DND-41 (cell line): ENCODE measurements around the gene CALCOCO1.

Experiments
- ATAC-seq: fragments of 200-7000 bp; cut with Tn5 transposase; 3 replicates; pipeline ENCODE4 v1.9.1; 2021; ENCODE audit warnings: low read depth; ENCODE audit not compliant: insufficient read depth
- DNase-seq: peaks from one replicate; pipeline ENCODE4 v3.0.0-alpha.2; 2020
- H2AFZ ChIP-seq: 2 replicates; pipeline ENCODE4 v1.6.0; 2012; ENCODE audit warnings: low read depth, low read length
- H3K27ac ChIP-seq: 2 replicates; pipeline ENCODE4 v1.5.1; 2012; ENCODE audit warnings: low read length, inconsistent platforms
- H3K27me3 ChIP-seq: fragments of 200-600 bp; sonication (generic); 2 replicates; pipeline ENCODE4 v1.6.0; 2012; ENCODE audit warnings: low read length, mild to moderate bottlenecking, inconsistent platforms; ENCODE audit not compliant: insufficient read depth, poor library complexity
- H3K36me3 ChIP-seq: 2 replicates; pipeline ENCODE4 v1.5.1; 2012; ENCODE audit warnings: low read length, inconsistent platforms; ENCODE audit not compliant: insufficient read depth
- H3K4me1 ChIP-seq: 2 replicates; pipeline ENCODE4 v1.5.1; 2012; ENCODE audit warnings: mild to moderate bottlenecking, low read length; ENCODE audit not compliant: insufficient read depth
- H3K4me2 ChIP-seq: 2 replicates; pipeline ENCODE4 v1.6.0; 2012; ENCODE audit warnings: mild to moderate bottlenecking, moderate library complexity, low read length, inconsistent platforms; ENCODE audit not compliant: insufficient read depth
- H3K4me3 ChIP-seq, 2 experiments: fragments of 200-600 bp in 1 of 2; shearing (Covaris generic) in 1 of 2; 2 replicates each; pipeline ENCODE4 v1.5.1; 2012 to 2016; ENCODE audit warnings: inconsistent platforms in 2 of 2, low read length in 2 of 2, mild to moderate bottlenecking in 2 of 2, low read depth in 1 of 2, moderate library complexity in 1 of 2
- H3K79me2 ChIP-seq: 2 replicates; pipeline ENCODE4 v1.6.0; 2012; ENCODE audit warnings: low read length, inconsistent platforms; ENCODE audit not compliant: insufficient read depth
- H3K9ac ChIP-seq: 2 replicates; pipeline ENCODE4 v1.6.0; 2012; ENCODE audit warnings: low read depth, mild to moderate bottlenecking, inconsistent platforms, low read length, moderate library complexity
- H3K9me3 ChIP-seq: 2 replicates; pipeline ENCODE4 v1.5.1; 2012; ENCODE audit warnings: low read length, moderate library complexity, mild to moderate bottlenecking, inconsistent platforms; ENCODE audit not compliant: insufficient read depth, severe bottlenecking
- H4K20me1 ChIP-seq: 2 replicates; pipeline ENCODE4 v1.6.0; 2012; ENCODE audit warnings: low read length; ENCODE audit not compliant: insufficient read depth
- CTCF ChIP-seq: IDR thresholded peaks from 2 replicates; pipeline ENCODE4 v1.5.1; 2012; ENCODE audit warnings: borderline replicate concordance, low read length, moderate library complexity, mild to moderate bottlenecking; ENCODE audit not compliant: poor library complexity, severe bottlenecking; ENCODE audit errors: extremely low read depth
- EZH2 ChIP-seq: IDR thresholded peaks from 3 replicates; pipeline ENCODE4 v1.6.1; 2012; ENCODE audit warnings: borderline replicate concordance, low read depth, mild to moderate bottlenecking, moderate library complexity, low read length, inconsistent platforms; ENCODE audit not compliant: severe bottlenecking

Gene CALCOCO1

GRCh38 chr12:53714004-53714403, 13.2 kb downstream of the CALCOCO1 start:
- ATAC-seq: no peak
- Histone ChIP-seq H3K4me1 (no peaks in the 10 kb centered on the region), H3K36me3 (0 out of 2 replicates have a peak, but pooled peaks cover 3% of the 10 kb centered on the region), H3K9me3 (no peaks in the 10 kb centered on the region), H3K27ac (no peak overlapping the region), H3K79me2 (no peaks in the 10 kb centered on the region), H2AFZ (no peak overlapping the region), H3K9ac (no peak overlapping the region), H3K4me2 (no peak overlapping the region), H3K27me3 (no peaks in the 10 kb centered on the region), H4K20me1 (no peaks in the 10 kb centered on the region), H3K4me3 (no peak overlapping the region)
- TF ChIP-seq CTCF: no peak
- TF ChIP-seq EZH2: no peak
- DNase-seq: no peak

- Histone ChIP-seq H3K36me3 (0 out of 2 replicates have a peak, but pooled peaks cover 3% of the 10 kb centered on the region), H3K4me2 (no peak overlapping the region), H4K20me1 (no peaks in the 10 kb centered on the region), H3K9ac (no peak overlapping the region), H3K4me1 (no peaks in the 10 kb centered on the region), H3K27me3 (no peaks in the 10 kb centered on the region), H3K9me3 (no peaks in the 10 kb centered on the region), H3K4me3 (no peak overlapping the region), H2AFZ (no peak overlapping the region), H3K79me2 (no peaks in the 10 kb centered on the region), H3K27ac (no peak overlapping the region)
- no peak for ATAC-seq
- DNase-seq: no peak
- TF ChIP-seq EZH2 (no peak), CTCF (no peak)
Measured at GRCh38 chr12:53713516-53713915, 13.7 kb downstream of the CALCOCO1 start.

GRCh38 chr12:53712059-53712643, 15.1 kb downstream of the CALCOCO1 start:
- ATAC-seq (no peak), DNase-seq (no peak)
- Histone ChIP-seq H3K36me3 (0 out of 2 replicates have a peak, but pooled peaks cover 3% of the 10 kb centered on the region), H2AFZ (no peak overlapping the region), H3K9ac (no peak overlapping the region), H3K4me2 (no peak overlapping the region), H4K20me1 (no peaks in the 10 kb centered on the region), H3K4me1 (no peaks in the 10 kb centered on the region), H3K9me3 (no peaks in the 10 kb centered on the region), H3K79me2 (no peaks in the 10 kb centered on the region), H3K27me3 (peaks cover 4% of the 10 kb centered on the region), H3K27ac (no peak overlapping the region), H3K4me3 (no peak overlapping the region)
- TF ChIP-seq CTCF: no peak
- TF ChIP-seq EZH2: no peak

GRCh38 chr12:53710091-53710490, 17.2 kb downstream of the CALCOCO1 start:
- Histone ChIP-seq H4K20me1 (no peaks in the 10 kb centered on the region), H2AFZ (no peak overlapping the region), H3K4me3 (no peak overlapping the region), H3K27me3 (peaks cover 11% of the 10 kb centered on the region), H3K9me3 (no peaks in the 10 kb centered on the region), H3K4me1 (no peaks in the 10 kb centered on the region), H3K36me3 (no peaks in the 10 kb centered on the region), H3K4me2 (no peak overlapping the region), H3K27ac (no peak overlapping the region), H3K9ac (no peak overlapping the region), H3K79me2 (no peaks in the 10 kb centered on the region)
- DNase-seq: no peak
- ATAC-seq: no peak
- TF ChIP-seq EZH2: no peak
- TF ChIP-seq CTCF: no peak
